SK-N-SH (cell line): Measurements from ENCODE around the gene RPS6KC1.

Source experiments
- FOXM1 ChIP-seq: IDR thresholded peaks from 2 replicates; pipeline ENCODE4 v1.4.0; 2012; ENCODE audit warnings: low read depth, mild to moderate bottlenecking
- GABPA ChIP-seq: IDR thresholded peaks from 2 replicates; pipeline ENCODE4 v1.4.0; 2012; ENCODE audit warnings: low read depth, mild to moderate bottlenecking
- TF ChIP-seq, protein P1 (sequence below): IDR thresholded peaks from 2 replicates; pipeline ENCODE4 v1.4.0; 2012; ENCODE audit warnings: low read depth
- TF ChIP-seq, protein P2 (sequence below): fragments of 200-600 bp; sonication (generic); IDR thresholded peaks from 2 replicates; pipeline ENCODE4 v1.6.1; 2017; ENCODE audit warnings: antibody characterized with exemption, mild to moderate bottlenecking, moderate library complexity

DNA sequence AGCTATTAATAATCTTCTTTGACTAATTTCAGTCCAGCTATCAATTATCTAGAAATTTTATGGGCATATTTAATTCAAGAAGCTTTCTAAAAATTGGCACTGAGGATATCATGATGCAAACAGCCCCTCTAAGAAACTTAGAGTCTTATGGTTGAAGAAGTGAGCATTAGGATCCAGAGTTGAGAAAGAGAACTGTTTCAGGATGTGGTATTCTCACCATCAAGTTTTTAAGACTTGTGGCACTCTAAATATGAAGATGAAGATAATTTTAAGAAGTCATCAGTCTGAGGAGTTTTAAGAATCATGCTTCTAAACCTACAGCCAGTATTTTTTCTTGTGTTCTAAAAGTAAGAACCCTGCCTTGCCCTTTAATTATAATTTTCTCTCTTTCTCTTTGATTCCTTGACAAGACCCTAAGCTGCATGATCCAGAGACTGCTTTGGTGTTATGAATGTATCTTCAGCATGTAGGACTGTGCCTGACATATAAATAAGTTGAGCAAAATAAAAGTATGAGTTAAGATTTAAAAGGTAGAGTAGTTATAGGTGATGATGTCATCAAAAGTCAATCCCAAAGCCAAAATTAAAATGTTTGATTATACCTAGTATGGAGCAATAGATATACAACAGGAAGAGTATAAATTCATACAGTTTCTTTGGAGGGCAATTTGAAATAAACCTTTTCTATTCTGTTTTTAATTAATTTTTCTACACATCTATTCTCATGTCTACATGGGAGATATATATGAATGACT, 39.1 kb downstream of the RPS6KC1 start:
- TF ChIP-seq FOXM1 (no peak), GABPA (no peak)
- TF ChIP-seq, protein P1, sequence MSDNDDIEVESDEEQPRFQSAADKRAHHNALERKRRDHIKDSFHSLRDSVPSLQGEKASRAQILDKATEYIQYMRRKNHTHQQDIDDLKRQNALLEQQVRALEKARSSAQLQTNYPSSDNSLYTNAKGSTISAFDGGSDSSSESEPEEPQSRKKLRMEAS, result no peak
- TF ChIP-seq, protein P2, sequence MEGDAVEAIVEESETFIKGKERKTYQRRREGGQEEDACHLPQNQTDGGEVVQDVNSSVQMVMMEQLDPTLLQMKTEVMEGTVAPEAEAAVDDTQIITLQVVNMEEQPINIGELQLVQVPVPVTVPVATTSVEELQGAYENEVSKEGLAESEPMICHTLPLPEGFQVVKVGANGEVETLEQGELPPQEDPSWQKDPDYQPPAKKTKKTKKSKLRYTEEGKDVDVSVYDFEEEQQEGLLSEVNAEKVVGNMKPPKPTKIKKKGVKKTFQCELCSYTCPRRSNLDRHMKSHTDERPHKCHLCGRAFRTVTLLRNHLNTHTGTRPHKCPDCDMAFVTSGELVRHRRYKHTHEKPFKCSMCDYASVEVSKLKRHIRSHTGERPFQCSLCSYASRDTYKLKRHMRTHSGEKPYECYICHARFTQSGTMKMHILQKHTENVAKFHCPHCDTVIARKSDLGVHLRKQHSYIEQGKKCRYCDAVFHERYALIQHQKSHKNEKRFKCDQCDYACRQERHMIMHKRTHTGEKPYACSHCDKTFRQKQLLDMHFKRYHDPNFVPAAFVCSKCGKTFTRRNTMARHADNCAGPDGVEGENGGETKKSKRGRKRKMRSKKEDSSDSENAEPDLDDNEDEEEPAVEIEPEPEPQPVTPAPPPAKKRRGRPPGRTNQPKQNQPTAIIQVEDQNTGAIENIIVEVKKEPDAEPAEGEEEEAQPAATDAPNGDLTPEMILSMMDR, result no peak
